Measurements from ENCODE around the gene GIPC3.

- TF ChIP-seq ZNF24 (tag by site-specific recombination; IDR thresholded peaks at IDR 0.05) = no peak
- no peak for TF ChIP-seq ZNF146 (tag by site-specific recombination; IDR thresholded peaks at IDR 0.05)
- TF ChIP-seq ZNF549 (tag by site-specific recombination; IDR thresholded peaks at IDR 0.05) = no peak
- TF ChIP-seq ZFP3 (tag by site-specific recombination; IDR thresholded peaks at IDR 0.05; ENCODE audit: low read depth) = no peak
- TF ChIP-seq ZBTB7A (tag by site-specific recombination; IDR thresholded peaks at IDR 0.05; ENCODE audit: low read depth) = no peak
Observed at GRCh38 chr19:3572855-3573161, 12.5 kb upstream of the GIPC3 start, which contains the start of gene HMG20B.
